Dendritic cell treated with granulocyte-macrophage colony-stimulating factor and Interleukin-4, amounts not matched to agents 40 ng/mL and 50 ng/mL, for 4 days (primary cell): ENCODE results near the gene CEP72.
A peak's percentile ranks its signal among the peaks of the same experiment; 100 is the strongest.
"Not testable (repeated sequence)": the region's sequence is repeated elsewhere in the genome, so short reads cannot be mapped to it uniquely, and the experiment has no call there.

Experiments used
- H3K27ac Mint-ChIP-seq: one replicate; pipeline ENCODE4 v1.8.0; 2022; ENCODE audit warnings: mild to moderate bottlenecking, mixed read lengths
- H3K27me3 Mint-ChIP-seq: one replicate; pipeline ENCODE4 v1.8.0; 2022; ENCODE audit warnings: mild to moderate bottlenecking, mixed read lengths
- H3K36me3 Mint-ChIP-seq: one replicate; pipeline ENCODE4 v1.8.0; 2022; ENCODE audit warnings: low read depth, mixed read lengths
- H3K4me1 Mint-ChIP-seq: one replicate; pipeline ENCODE4 v1.8.0; 2022; ENCODE audit warnings: low read depth, mixed read lengths
- H3K4me3 Mint-ChIP-seq: one replicate; pipeline ENCODE4 v1.8.0; 2022; ENCODE audit warnings: mild to moderate bottlenecking, moderate library complexity, mixed read lengths
- H3K9me3 Mint-ChIP-seq: one replicate; pipeline ENCODE4 v1.8.0; 2022; ENCODE audit warnings: mixed read lengths
- intact Hi-C: fragments of 100-400 bp; cut with micrococcal nuclease; formaldehyde crosslinking; loops from one replicate; pipeline ENCODE4 v1.15.0; 2022

Gene CEP72

DNA sequence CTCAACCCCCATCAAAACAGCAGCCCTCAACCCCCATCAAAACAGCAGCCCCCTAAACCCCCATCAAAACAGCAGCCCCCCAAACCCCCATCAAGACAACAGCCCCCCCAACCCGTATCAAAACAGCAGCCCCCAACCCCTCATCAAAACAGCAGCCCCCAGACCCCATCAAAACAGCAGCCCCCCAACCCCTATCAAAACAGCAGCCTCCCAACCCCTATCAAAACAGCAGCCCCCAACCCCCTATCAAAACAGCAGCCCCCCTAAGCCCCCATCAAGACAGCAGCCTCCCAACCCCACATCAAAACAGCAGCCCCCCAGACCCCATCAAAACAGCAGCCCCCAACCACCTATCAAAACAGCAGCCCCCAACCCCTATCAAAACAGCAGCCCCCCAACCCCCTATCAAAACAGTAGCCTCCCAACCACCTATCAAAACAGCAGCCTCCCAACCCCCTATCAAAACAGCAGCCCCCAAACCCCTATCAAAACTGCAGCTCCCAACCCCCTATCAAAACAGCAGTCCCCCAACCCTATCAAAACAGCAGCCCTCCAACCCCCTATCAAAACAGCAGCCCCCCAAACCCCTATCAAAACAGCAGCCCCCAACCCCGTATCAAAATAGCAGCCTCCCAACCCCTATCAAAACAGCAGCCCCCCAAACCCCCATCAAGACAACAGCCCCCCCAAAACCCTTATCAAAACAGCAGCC lies 79.8 kb downstream of the CEP72 start:
- no peak overlapping the region for H3K4me3 Mint-ChIP-seq
- intact Hi-C loops, result no loop called here
- peaks cover 7% of the 10 kb centered on the region for H3K4me1 Mint-ChIP-seq

DNA sequence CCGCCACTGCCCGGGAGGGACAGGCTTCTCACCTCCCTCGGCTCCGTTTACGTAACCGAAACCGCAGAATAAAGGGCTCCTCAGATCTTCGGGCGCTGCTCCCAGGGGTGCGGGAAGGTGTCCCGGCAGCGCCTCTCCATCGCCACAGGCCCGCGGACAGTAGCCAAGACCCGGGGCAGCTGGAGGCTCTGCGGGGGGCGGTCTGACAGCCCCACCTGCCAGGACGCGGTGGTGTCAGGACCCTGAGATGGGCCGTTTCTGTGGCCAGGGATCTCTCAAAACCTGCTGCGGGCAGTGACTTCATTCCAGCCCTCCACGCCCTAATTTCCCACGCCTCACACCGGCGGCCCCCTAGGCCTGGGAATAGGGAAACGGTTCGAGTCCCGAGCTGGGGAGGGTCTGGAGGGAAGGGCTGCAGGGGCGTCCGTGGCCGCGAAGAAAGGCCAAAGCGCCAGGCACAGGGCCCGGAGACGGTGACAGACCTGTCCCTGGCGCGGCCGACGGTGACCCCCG lies 80.4 kb downstream of the CEP72 start:
- H3K27ac Mint-ChIP-seq, H3K4me1 Mint-ChIP-seq, intact Hi-C loops: not testable (repeated sequence)

More for the DNA sequence above, 79.8 kb downstream of the CEP72 start:
- Mint-ChIP-seq H3K27ac (no peak overlapping the region), H3K36me3 (no peaks in the 10 kb centered on the region), H3K27me3 (peaks cover 30% of the 10 kb centered on the region), H3K9me3 (no peaks in the 10 kb centered on the region)

DNA sequence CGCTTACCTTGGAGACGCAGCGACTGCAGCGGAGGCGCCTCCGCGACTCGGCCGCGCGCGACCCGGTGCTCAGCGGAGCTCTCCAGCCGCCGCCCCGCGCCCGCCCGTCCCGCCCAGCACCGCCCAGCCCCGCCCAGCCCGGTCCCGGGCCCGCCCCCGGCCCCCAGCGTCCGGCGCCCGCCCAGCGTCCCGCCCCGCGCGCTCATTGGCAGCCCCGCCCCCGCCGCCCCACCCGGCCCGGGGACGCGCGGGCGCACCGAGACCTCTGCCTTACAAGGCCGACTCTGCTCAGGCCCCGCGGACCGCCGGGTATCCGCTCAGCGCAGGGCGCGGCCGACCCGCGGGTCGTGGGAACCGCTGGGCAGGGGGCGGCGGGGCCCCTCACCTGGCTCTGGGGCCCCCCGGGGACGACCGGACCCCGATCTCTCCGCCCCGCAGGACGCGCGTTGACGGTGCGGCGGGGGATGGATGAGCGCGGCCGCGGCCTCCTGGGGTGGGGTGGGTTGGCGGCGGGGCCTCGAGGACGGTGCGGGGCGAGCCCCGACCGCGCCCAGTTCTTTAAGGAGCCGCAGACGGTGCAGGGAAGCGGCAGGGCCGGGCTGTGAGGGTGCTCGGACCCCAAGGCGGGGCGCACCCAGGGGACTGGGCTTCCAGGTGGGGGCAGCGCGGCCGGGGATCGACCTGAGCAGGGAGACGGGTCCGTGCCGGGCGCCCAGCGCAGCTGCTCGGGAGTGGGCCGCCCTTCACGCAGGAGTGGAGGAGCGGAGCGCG lies 81.3 kb downstream of the CEP72 start, which contains the start of gene TPPP:
TSS of gene TPPP (minus strand) at position 82 of the 771 bp plus-strand sequence. CDS start 15,292 bp downstream, outside the sequence.
- intact Hi-C loops, H3K36me3 Mint-ChIP-seq: not testable (repeated sequence)

More for the DNA sequence above, 80.4 kb downstream of the CEP72 start:
- not testable (repeated sequence) for H3K9me3 Mint-ChIP-seq, H3K36me3 Mint-ChIP-seq
- Mint-ChIP-seq H3K27me3 (peaks cover 36% of the 10 kb centered on the region), H3K4me3 (peak overlapping the region; percentile 62)

DNA sequence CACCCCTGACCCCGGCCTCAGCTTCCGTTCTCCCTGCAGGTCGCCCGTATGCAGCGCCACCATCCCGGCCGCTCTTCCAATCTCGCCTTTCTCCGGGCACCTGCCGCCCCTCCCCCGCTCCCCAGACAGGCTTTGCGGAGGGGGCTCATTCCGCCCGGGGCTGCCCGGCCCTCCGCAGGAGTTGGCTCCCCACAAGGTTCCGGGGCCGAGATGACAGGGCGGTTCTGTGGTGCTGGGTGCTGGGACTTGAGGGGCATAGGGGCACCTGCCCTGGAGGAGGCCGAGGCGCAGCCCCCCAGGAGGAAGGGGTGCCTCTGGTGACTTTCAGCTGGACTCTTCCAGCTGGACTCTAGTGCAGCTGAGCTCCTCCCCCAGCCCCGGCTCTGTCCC lies 81.9 kb downstream of the CEP72 start:
- Mint-ChIP-seq H3K27me3 (peaks cover 42% of the 10 kb centered on the region), H3K4me3 (peak overlapping the region; percentile 34)
- H3K27ac Mint-ChIP-seq, H3K4me1 Mint-ChIP-seq, H3K9me3 Mint-ChIP-seq, H3K36me3 Mint-ChIP-seq, intact Hi-C loops: not testable (repeated sequence)

More for the DNA sequence above, 81.3 kb downstream of the CEP72 start, which contains the start of gene TPPP:
- H3K9me3 Mint-ChIP-seq, H3K4me1 Mint-ChIP-seq, H3K27ac Mint-ChIP-seq: not testable (repeated sequence)
- H3K27me3 Mint-ChIP-seq, result peaks cover 39% of the 10 kb centered on the region
- H3K4me3 Mint-ChIP-seq, result peak within 1 kb of the TSS; percentile 62

DNA sequence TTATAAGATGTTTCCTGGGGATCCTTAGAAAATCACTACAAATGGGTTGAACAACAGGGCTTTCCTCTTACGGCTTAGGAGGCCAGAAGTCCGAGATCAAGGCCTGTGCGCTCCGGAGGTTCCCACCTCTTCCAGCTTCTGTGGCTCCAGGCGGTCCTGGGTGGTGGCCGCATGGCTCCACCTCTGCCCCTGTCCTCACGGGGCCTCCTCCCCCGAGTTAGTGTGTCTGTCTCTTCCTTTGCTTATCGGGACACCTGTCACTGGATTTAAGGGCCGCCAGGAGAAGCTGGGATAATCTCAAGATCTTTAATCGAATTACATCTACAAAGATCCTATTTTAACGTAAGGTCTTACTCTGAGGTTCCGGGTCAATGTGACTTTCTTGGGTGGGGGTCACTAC lies 83.3 kb downstream of the CEP72 start:
- H3K4me1 Mint-ChIP-seq, H3K9me3 Mint-ChIP-seq, H3K27ac Mint-ChIP-seq, H3K36me3 Mint-ChIP-seq, intact Hi-C loops, H3K4me3 Mint-ChIP-seq: not testable (repeated sequence)
- peaks cover 46% of the 10 kb centered on the region for H3K27me3 Mint-ChIP-seq

DNA sequence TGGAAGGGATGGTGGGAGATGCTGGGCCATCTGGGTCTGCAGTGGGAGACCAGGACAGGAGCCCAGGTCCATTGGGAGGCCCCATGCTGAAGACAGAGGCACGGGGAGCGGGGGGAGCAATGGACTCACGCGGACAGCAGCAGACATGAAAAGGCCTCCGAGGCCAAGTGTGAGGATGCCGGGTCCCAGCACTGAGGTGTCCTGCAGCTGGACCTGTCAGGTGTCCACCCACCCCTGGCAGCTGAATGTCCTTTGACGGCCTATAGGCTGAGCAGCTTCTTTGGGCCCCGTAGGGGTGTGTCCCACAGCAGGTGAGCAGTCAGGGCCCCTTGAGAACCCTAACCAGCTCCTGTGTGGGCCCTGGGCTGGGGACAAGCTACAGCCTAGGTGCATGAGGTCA lies 84.1 kb downstream of the CEP72 start:
- H3K4me3 Mint-ChIP-seq, H3K36me3 Mint-ChIP-seq, H3K9me3 Mint-ChIP-seq, H3K27ac Mint-ChIP-seq, intact Hi-C loops, H3K4me1 Mint-ChIP-seq: not testable (repeated sequence)
- peaks cover 46% of the 10 kb centered on the region for H3K27me3 Mint-ChIP-seq

DNA sequence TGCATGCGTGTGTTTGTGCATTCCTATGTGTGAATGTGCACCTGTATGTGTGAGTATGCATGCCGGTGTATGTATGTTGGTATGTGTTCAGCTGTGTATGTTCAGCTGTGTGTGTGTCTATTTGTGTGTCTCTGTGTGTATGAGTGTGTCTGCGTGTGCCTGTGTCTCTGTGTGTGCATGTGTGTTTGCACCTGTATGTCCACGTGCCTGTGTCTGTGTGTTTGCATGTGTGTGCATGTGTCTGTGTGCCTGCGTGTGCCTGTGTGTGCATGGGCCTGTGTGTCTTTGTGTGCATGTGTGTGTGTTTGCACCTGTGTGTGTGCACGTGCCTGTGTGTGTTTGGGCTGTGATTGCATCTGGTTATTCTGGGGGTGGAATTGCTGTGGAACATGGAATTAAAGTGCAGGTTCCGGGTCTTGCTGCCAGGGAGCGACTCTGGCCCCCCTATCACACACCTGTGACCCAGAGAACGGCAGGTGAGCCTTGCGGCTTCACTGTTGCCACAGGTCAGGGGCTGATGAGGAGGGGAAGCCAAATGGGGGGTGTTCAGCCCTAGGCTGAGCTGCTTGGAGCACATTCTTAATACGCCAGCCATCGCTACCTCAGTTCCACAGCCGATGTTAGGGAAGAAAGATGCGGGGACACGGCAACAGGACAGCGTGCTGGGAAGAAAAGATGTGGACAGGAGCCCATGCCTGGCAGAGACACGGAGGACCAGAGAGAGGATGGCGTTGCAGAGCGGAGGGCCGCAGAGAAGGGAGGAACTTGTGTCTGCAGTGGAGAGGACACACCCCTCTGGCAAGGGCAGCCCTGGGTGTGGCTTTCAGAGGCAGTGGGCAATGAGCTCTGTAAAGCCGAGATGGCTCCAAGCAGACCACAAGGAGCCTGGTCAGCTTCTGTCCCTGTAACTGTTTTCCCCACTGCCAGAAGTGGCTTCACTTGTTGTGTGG lies 84.9 kb downstream of the CEP72 start:
- H3K4me1 Mint-ChIP-seq, intact Hi-C loops: not testable (repeated sequence)

More for the DNA sequence above, 84.9 kb downstream of the CEP72 start:
- H3K9me3 Mint-ChIP-seq, H3K36me3 Mint-ChIP-seq, H3K27ac Mint-ChIP-seq, H3K4me3 Mint-ChIP-seq: not testable (repeated sequence)
- H3K27me3 Mint-ChIP-seq, result peaks cover 46% of the 10 kb centered on the region
